NB4 (cell line): Measurements from ENCODE around the gene PRKG1.
"Not testable (repeated sequence)": the region's sequence is repeated elsewhere in the genome, so short reads cannot be mapped to it uniquely, and the experiment has no call there.

Experiments
- DNase-seq: peaks from one replicate; pipeline ENCODE4 v3.0.0; 2010; ENCODE audit warnings: low read depth
- H3K4me3 ChIP-seq: one replicate; pipeline ENCODE4 v1.5.1; 2011; ENCODE audit warnings: mild to moderate bottlenecking, low read depth, low read length, moderate library complexity
- MYC ChIP-seq: IDR thresholded peaks from 2 replicates; pipeline ENCODE4 v1.6.1; 2011; ENCODE audit warnings: low read depth, low read length
- POLR2A ChIP-seq: IDR thresholded peaks from 2 replicates; pipeline ENCODE4 v1.6.1; 2011; ENCODE audit warnings: mild to moderate bottlenecking; ENCODE audit not compliant: insufficient read length; ENCODE audit errors: extremely low read depth
- TF ChIP-seq, protein P1 (sequence below): IDR thresholded peaks from one replicate; pipeline ENCODE4 v1.5.1; 2012; ENCODE audit warnings: low read depth, low read length
- TF ChIP-seq, protein P2 (sequence below): IDR thresholded peaks from 2 replicates; pipeline ENCODE4 v1.6.1; 2011; ENCODE audit warnings: low read depth, low read length

PRKG1 gene

DNA sequence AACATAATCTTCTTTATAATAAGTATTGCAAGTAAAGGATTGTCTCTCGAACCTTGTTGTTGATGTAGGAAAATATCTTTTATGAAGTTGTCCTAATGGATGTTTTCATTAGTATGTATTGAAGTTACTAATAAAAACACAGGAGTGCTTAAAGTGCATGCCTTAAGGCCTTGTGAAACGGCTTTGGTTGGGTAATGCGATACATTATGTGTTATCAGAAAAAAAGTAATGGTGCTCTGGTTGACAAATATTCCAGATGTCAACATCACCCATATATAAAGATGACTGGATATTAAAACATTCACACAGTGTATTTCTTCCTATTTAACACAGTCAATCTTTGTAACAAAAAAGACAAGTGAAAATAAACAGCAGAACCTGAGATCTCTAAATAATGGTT lies 310.7 kb downstream of the PRKG1 start:
- DNase-seq, result no peak
- TF ChIP-seq POLR2A (no peak), MYC (no peak)
- TF ChIP-seq, protein P1, sequence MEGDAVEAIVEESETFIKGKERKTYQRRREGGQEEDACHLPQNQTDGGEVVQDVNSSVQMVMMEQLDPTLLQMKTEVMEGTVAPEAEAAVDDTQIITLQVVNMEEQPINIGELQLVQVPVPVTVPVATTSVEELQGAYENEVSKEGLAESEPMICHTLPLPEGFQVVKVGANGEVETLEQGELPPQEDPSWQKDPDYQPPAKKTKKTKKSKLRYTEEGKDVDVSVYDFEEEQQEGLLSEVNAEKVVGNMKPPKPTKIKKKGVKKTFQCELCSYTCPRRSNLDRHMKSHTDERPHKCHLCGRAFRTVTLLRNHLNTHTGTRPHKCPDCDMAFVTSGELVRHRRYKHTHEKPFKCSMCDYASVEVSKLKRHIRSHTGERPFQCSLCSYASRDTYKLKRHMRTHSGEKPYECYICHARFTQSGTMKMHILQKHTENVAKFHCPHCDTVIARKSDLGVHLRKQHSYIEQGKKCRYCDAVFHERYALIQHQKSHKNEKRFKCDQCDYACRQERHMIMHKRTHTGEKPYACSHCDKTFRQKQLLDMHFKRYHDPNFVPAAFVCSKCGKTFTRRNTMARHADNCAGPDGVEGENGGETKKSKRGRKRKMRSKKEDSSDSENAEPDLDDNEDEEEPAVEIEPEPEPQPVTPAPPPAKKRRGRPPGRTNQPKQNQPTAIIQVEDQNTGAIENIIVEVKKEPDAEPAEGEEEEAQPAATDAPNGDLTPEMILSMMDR, result no peak
- TF ChIP-seq, protein P2, sequence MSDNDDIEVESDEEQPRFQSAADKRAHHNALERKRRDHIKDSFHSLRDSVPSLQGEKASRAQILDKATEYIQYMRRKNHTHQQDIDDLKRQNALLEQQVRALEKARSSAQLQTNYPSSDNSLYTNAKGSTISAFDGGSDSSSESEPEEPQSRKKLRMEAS, result no peak
- no peak overlapping the region for H3K4me3 ChIP-seq

DNA sequence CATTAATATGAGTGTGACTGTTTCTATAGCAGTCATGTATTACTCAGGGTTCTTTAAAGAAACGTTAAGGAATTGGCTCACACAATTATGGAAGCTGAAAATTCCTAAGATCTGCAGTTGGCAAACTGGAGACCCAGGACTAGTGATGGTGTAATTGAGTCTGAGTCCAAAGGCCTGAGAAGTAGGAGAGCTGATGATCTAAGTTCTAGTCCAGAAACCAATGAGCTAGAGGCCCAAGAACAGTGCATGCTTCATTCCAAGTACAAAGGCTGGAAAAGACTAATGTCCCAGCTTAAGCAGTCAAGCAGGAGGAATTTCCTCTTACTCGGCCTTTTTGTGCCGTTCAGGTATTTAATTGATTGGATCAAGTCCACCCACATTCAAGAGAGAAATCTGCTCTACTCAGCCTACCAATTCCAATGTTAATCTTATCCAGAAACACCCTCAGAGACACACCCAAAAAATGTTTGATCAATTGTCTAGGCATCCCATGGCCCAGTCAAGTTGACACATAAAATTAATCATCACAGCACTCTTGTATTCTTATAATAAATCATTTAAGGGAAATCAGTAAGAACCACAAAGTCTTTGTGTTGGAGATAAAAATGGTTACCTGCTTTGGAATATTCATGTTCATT lies 312.1 kb downstream of the PRKG1 start:
- H3K4me3 ChIP-seq, result no peak overlapping the region
- DNase-seq, result no peak
- TF ChIP-seq, protein P2, result no peak
- TF ChIP-seq, protein P1, result no peak
- TF ChIP-seq MYC, result no peak

DNA sequence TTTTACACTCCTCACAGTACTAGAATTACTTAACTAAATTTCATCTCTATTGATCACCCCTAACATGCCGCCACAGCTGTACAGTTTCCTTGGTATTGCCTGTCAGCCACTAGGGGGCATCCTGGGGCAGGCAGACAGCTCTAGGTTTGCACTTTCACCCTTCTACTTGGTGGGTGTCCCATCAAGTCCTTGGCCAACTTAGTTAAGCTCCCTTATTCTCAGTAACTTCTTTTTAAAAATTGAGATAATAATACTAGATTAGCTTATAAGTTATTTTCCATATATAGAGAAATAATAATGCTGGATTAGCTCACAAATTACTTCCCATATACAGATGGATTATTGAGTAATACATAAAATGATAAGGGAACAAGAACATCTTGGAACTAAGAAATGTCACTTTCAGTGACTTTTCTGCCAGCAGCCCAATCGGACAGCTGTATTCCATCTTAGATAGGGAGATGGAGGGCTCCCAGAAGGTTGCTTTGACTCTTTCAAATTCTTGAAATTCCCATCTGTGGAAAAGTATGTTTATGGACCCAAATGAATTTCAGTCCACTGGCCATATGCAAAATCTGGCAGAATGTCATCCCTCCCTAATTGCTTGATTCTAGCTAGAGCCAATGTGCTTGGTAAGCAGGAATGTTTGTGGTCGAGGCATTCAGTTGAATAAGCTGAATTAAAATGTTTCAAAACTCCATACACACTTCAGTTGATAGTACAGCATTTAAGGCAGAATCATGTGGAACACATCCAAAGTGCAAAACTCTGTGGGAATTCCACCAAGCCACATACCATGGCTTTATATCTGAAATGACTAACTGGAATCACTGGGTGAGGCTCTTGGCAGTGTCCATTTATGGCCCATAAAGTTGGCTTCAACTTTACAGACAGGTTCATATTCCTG lies 315.4 kb downstream of the PRKG1 start:
- no peak overlapping the region for H3K4me3 ChIP-seq
- no peak for TF ChIP-seq MYC
- TF ChIP-seq, protein P1, result peak; percentile 97
- DNase-seq, result peak; percentile 65

DNA sequence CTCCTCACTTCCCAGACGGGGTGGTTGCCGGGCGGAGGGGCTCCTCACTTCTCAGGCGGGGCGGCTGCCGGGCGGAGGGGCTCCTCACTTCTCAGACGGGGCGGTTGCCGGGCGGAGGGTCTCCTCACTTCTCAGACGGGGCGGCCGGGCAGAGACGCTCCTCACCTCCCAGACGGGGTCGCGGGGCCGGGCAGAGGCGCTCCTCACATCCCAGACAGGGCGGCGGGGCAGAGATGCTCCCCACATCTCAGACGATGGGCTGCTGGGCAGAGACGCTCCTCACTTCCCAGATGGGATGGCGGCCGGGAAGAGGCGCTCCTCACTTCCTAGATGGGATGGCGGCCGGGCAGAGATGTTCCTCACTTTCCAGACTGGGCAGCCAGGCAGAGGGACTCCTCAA lies 318.7 kb downstream of the PRKG1 start:
- H3K4me3 ChIP-seq, result not testable (repeated sequence)

DNA sequence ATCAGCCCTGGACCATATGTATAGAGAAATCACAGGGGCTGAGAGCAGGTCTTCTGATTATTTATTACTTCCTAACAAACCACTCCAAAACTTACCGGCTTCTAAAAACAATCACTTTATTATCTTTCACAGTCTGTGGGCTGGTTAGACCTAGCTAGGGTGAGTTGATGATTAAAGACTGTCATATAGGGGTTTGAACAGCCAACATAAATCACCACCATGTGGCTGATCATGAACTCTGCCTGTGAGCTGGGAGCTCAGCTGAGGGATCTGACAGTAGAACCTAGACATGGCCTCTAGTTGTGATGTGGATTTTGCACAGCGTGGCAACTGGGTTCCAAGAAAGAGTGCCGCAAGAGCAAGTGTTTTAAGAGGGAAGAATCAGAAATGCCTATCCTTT lies 319.8 kb downstream of the PRKG1 start:
- TF ChIP-seq MYC (no peak), POLR2A (no peak)
- TF ChIP-seq, protein P2, result no peak
- TF ChIP-seq, protein P1, result no peak
- H3K4me3 ChIP-seq, result no peak overlapping the region
- no peak for DNase-seq

More for the DNA sequence above, 318.7 kb downstream of the PRKG1 start:
- not testable (repeated sequence) for DNase-seq

DNA sequence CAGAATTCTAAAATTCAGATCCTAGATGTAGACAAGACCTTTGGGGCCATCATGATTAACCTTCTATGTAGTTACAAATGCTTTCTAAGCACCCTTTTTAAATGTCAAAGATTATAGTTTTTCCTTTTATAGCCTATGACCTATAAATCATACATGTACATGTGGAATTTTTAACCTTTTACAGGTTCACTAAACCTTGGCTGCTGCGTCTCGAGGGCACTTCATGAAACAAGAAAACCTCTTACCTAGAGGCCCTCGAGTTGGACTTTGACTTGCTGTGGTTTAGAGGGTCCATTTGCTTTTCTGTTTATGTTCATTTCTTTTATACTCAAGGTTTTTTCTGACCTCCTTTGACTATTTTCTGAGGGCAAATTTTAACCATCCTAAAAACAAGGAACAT lies 323.0 kb downstream of the PRKG1 start:
- H3K4me3 ChIP-seq, result no peak overlapping the region
- DNase-seq, result no peak
- TF ChIP-seq, protein P2, result no peak
- TF ChIP-seq, protein P1, result no peak
- TF ChIP-seq MYC (no peak), POLR2A (no peak)
